GM21619 (cell line): ENCODE measurements around the gene KRTAP10-12.

Experiments used
- ATAC-seq: cut with Tn5 transposase; IDR thresholded peaks from one replicate; pipeline ENCODE4 v1.9.1; 2021; ENCODE audit not compliant: unreplicated experiment

The KRTAP10-12 gene

GRCh38 chr21:44730951-44731579, 34.1 kb downstream of the KRTAP10-12 start:
- ATAC-seq = no peak

- no peak for ATAC-seq
These were observed 35.3 kb downstream of the KRTAP10-12 start for GRCh38 chr21:44732263-44732662.

- no peak for ATAC-seq
These were observed 36.0 kb downstream of the KRTAP10-12 start for GRCh38 chr21:44732956-44733355.

GRCh38 chr21:44734026-44734745, 37.2 kb downstream of the KRTAP10-12 start:
- no peak for ATAC-seq

- ATAC-seq = no peak
These were observed 37.9 kb downstream of the KRTAP10-12 start for GRCh38 chr21:44734841-44735240.

GRCh38 chr21:44735821-44736220, 38.8 kb downstream of the KRTAP10-12 start:
- no peak for ATAC-seq

GRCh38 chr21:44736291-44737004, 39.5 kb downstream of the KRTAP10-12 start:
- no peak for ATAC-seq

- no peak for ATAC-seq
These were observed 40.9 kb downstream of the KRTAP10-12 start for GRCh38 chr21:44737706-44738354.

GRCh38 chr21:44738621-44739020, 41.6 kb downstream of the KRTAP10-12 start:
- no peak for ATAC-seq

GRCh38 chr21:44739316-44739715, 42.3 kb downstream of the KRTAP10-12 start:
- ATAC-seq = no peak

GRCh38 chr21:44740742-44741141, 43.8 kb downstream of the KRTAP10-12 start:
- no peak for ATAC-seq

- ATAC-seq = no peak
These were observed 44.9 kb downstream of the KRTAP10-12 start for GRCh38 chr21:44741921-44742320.

- ATAC-seq = no peak
These were observed 45.6 kb downstream of the KRTAP10-12 start for GRCh38 chr21:44742418-44743153.
